Inflammatory macrophage treated with lipopolysaccharide for 4 hours (primary cell): ENCODE measurements around the gene CCDC68.

Experiments used
- DNase-seq: peaks from one replicate; pipeline ENCODE4 v3.0.0-alpha.2; 2020

Gene CCDC68

DNA sequence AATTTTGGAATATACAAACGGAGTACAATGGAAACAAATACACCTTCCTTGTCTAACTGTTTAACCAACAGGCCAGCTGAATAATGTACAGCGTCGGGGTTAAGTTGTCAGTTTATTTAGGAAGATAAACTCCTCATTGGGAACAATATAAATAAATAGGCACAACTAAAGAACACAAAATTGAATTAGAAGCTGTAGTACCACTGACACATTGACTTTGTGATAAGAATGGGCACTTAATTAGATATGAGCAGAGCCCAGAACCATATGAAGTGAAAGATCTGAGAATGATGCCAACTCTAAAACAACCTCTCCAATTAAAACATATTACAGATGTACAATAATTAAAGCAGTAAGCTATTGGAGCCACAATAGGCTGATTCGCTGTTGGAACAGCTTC lies 44.4 kb downstream of the CCDC68 start:
- no peak for DNase-seq

DNA sequence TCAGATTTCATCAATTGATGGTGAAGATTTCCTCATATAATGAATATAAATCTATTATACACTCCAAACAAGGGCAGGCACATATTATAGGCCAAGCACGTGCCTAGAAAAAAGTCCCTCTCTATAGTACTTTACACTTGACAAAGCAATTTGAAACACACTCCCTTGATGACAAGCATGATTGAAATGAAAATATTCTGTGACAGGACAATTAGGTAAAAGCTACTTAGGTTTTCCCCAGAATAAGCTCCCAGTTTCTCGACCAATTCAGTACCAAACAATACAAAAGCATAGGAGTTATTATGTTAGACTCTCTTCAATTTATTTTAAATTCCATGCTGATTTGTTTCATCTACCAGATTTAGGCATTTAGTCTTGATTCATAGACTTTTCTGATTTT lies 47.7 kb downstream of the CCDC68 start:
- DNase-seq = no peak

GRCh38 chr18:54910161-54910919 lies 48.9 kb downstream of the CCDC68 start:
- DNase-seq = no peak

DNA sequence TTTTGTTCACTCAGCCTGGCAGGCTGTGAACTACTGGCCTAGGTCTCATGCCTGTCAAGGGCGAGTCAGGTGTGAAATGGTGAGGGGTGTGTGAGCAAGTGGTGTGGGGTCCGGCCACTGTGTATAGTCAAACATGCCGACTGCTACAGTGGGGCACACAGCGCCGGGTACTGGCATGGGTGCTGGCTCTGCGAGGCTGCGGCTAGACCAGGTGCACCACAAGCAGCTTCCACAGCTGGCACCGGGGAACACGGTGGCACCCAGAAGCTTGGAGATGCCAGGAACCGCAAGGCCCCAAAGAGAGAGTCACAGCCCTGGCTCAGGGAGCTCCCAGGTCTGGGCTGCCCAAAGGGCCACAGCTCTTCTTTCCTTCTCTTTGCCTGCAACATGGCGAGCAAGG lies 49.7 kb downstream of the CCDC68 start:
- DNase-seq = no peak

- no peak for DNase-seq
Observed at GRCh38 chr18:54906331-54907185, 52.7 kb downstream of the CCDC68 start.

GRCh38 chr18:54905629-54906028 lies 53.6 kb downstream of the CCDC68 start:
- DNase-seq = no peak

DNA sequence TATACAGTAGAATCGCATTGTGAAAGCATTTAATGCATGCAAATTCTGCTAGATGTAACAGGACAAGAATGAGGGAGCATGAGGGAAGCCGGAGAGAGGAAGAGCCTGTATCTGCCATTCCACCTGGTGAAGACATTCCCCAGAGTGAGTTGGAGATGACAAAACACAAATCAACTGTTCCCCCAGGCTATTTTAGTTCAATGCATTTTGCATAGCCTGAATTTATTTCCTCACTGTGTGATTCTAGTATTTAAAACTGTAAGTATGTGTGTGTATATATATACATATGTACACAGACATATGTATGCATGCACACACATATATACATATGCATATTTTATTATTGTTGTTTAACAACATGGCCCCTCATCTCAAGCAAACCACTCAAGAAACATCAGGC lies 54.7 kb downstream of the CCDC68 start:
- no peak for DNase-seq

- no peak for DNase-seq
Observed at GRCh38 chr18:54900290-54900689, 59.0 kb downstream of the CCDC68 start.

DNA sequence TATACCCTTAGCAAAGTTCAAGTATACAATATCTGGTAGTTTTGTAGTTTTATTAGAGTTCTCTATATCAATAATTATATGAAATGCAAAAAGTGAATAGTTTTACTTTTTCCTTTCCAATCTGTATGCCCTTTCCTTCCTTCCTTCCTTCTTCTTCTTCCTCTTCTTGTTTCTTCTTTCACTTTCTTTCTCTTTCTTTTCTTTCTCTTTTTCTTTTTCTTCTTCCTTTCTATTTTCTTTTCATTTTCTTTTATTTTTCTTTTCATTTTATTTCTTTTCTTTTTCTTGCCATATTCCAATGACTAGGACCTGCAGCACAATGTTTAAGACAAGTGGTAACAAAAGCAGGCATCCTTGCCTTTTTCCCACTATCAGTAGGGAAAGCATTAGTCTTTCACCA lies 59.8 kb downstream of the CCDC68 start:
- no peak for DNase-seq

GRCh38 chr18:54888933-54889332 lies 70.3 kb downstream of the CCDC68 start:
- no peak for DNase-seq

- DNase-seq = no peak
Observed at GRCh38 chr18:54888378-54888777, 70.9 kb downstream of the CCDC68 start.

- no peak for DNase-seq
Observed at GRCh38 chr18:54883816-54884604, 75.3 kb downstream of the CCDC68 start.

GRCh38 chr18:54882318-54882717 lies 76.9 kb downstream of the CCDC68 start:
- DNase-seq = no peak

- DNase-seq = no peak
Observed at GRCh38 chr18:54881229-54881768, 78.0 kb downstream of the CCDC68 start.

DNA sequence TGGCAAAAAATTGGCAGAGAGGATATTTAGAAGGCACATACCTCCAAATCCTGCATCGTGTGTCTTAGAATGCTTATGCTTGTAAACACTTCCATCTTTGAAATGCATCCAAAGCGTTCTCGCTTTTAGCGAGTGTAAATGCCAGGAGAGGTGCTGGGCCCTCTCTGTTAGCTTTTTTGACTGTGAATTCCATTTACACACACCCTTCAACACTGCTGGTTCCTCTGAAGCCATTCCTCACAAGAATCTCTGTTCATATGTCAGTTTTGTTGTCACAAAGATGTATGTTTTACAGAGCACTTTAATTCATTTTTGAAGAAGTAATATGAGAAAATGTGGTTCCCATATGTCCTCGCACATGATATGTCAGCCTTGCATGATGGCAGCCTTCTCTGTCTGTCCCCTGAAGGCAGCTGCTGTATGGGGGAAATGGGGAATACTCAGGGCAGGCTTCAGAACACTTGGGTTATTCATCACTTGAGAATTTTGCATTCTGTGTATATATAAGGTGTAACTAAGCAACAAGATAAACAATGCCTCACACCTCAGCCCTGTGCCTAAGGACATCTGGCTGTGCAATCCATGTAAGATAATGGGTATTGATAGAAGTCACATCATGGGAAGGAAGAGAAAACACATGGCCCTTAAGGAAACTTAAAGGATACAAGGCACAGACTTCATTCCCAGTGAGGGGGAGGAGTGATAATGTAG lies 78.7 kb downstream of the CCDC68 start:
- DNase-seq = no peak

DNA sequence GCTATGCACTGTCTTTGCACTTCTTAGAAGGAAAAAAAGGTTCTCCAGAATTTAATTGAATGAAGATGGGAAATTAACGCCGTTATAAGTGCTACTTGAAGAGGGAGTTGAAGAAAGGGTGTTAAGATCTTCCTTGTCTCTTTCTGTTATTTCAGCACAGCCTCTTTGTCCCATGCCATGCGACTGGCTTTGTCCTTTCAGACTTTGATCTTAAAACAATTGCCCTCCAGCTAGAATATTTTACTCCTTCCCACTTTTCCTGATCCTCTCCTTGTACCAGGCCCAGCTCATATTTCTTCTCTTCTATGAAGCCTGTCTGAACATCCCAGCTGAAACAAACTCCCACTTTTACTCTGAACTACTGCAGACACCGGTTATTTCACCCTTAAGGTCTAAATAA lies 79.6 kb downstream of the CCDC68 start:
- DNase-seq = no peak

GRCh38 chr18:54878659-54879358 lies 80.5 kb downstream of the CCDC68 start:
- DNase-seq = no peak

DNA sequence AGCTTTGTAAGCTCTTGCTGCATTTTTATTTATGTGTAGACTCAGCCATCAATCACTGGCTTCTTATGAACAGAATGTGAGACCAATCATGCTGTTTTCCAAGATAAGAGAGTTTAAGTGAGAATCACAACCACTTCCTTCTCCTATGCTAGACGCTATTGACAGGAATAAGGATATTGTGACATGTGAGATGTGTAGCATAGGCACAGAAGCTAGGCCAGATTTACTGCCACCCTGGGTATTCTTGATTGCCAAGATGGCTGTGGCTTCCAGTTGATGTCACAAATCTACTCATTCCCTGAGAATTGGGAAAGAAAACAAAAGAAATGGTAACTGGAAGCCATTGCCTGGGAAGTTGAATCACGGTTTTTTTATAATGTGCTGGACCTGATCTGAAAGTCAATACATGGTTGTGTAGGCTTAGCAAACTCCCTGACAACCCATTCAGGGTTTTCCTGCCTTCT lies 81.1 kb downstream of the CCDC68 start:
- no peak for DNase-seq

DNA sequence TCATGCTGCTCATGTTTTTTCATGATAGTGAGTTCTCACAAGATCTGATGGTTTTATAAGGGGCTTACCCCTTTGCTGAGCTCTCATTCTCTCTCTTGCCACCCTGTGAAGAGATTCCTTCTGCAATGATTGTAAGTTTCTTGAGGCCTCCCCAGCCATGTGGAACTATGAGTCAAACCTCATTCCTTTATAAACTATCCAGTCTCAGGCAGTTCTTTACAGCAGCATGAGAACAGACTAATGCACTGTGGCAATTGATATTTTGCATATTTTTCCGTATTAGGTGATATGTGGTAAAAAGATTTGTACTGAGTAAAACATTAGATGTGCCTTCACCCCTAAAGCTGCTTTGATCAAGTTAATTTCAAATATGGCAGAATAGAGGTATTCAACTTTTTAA lies 82.2 kb downstream of the CCDC68 start:
- DNase-seq = no peak

DNA sequence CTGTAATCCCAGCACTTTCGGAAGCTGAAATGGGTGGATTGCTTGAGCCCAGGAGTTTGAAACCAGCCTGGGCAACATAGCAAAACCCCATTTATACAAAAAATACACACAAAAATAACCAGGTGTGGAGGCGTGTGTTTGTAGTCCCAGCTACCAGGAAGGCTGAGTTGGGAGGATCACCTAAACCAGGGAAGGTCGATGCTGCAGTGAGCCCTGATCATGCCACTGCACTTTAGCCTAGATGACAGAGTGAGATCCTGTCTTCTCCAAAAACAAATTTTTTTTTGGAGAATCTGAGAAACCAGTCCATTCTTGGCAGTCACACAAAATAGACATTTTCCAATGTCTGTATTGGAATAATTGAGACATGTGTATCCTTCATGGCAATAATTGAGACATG lies 84.2 kb downstream of the CCDC68 start:
- no peak for DNase-seq

GRCh38 chr18:54873884-54874255 lies 85.4 kb downstream of the CCDC68 start:
- DNase-seq = no peak

GRCh38 chr18:54872681-54873080 lies 86.6 kb downstream of the CCDC68 start:
- no peak for DNase-seq
